ENCODE data around the gene HOXD3. TPM values are rescaled to one million over a fixed set of nuclear protein-coding genes. Genes with fewer than 3 reads are reported as not detected.

Gene HOXD3
- total RNA-seq, 1 experiment from 2014 or later, result not detected

- Histone ChIP-seq H2BK20ac (ENCODE audit: low read depth, low read length, poor library complexity, severe bottlenecking) (no peak overlapping the region), H3K4me1 (ENCODE audit: insufficient read depth, low read length) (no peaks in the 10 kb centered on the region), H3K4ac (ENCODE audit: low read depth, low read length) (no peak overlapping the region), H4K91ac (ENCODE audit: insufficient read length, low read depth, low read length) (no peak overlapping the region), H3K79me1 (ENCODE audit: insufficient read depth, low read depth, low read length, poor library complexity, severe bottlenecking) (no peaks in the 10 kb centered on the region), H3K9me3 (ENCODE audit: control insufficient read depth, low read depth, low read length) (no peaks in the 10 kb centered on the region), H3K23me2 (ENCODE audit: insufficient read length, low read depth, low read length, poor library complexity, severe bottlenecking) (no peaks in the 10 kb centered on the region), H4K8ac (replicated peaks; ENCODE audit: insufficient read length, low read depth, low read length) (no peak overlapping the region), H3K56ac (ENCODE audit: insufficient read length, low read depth, low read length) (no peak overlapping the region), H3K27ac (ENCODE audit: insufficient read length, low read depth, low read length) (no peak overlapping the region), H2BK5ac (ENCODE audit: insufficient read length, low read length) (no peak overlapping the region), H2BK12ac (ENCODE audit: insufficient read length, low read depth, low read length) (no peak overlapping the region), H3K79me2 (ENCODE audit: insufficient read depth, low read length) (no peaks in the 10 kb centered on the region), H3T11ph (ENCODE audit: low read length) (no peak overlapping the region), H2AFZ (ENCODE audit: low read length) (no peak overlapping the region), H4K5ac (ENCODE audit: insufficient read length, low read depth, low read length) (no peak overlapping the region), H2BK15ac (ENCODE audit: low read depth, low read length) (no peak overlapping the region), H3K23ac (ENCODE audit: insufficient read length, low read depth, low read length) (no peak overlapping the region), H3K27me3 (ENCODE audit: insufficient read depth, low read length) (peaks cover 89% of the 10 kb centered on the region), H3K9ac (ENCODE audit: extremely low read depth, insufficient read length, low read length) (no peak overlapping the region), H3K4me2 (ENCODE audit: insufficient read depth, insufficient read length, low read length) (peak overlapping the region; percentile 0), H2AK5ac (ENCODE audit: insufficient read length, low read length) (no peak overlapping the region), H3K18ac (ENCODE audit: insufficient read length, low read depth, low read length) (no peak overlapping the region), H2BK120ac (ENCODE audit: low read depth, low read length, poor library complexity, severe bottlenecking) (no peak overlapping the region), H3K14ac (ENCODE audit: insufficient read depth, low read length) (no peak overlapping the region), H4K20me1 (ENCODE audit: control insufficient read depth, insufficient read depth, insufficient read length) (no peaks in the 10 kb centered on the region)
- peaks cover 4 to 15% of the 10 kb centered on the region in 2 experiments for H3K9me3 Mint-ChIP-seq
- DNase-seq, result peak; percentile 35
- H3K36me3 Mint-ChIP-seq (ENCODE audit: insufficient read depth in 1 of 3, low read depth in 3 of 3), result no peaks in the 10 kb centered on the region; a peak in 2 of 7 replicates
- no peak for TF ChIP-seq CTCF (conservative IDR thresholded peaks at IDR 0.05)
- peak overlapping the region; percentile 45 to 60; a peak in 3 of 5 replicates for H3K4me3 Mint-ChIP-seq
- peaks cover 98% of the 10 kb centered on the region for H3K27me3 Mint-ChIP-seq (ENCODE audit: low read depth)
- no peak overlapping the region for H3K27ac Mint-ChIP-seq
- peaks cover 12 to 14% of the 10 kb centered on the region in 2 experiments for H3K4me1 Mint-ChIP-seq
- no CpG with 5 or more reads among the region's 43 CpGs for WGBS (ENCODE audit: extremely low coverage, insufficient read length, low lambda C conversion rate)
These were observed 27.3 kb upstream of the HOXD3 start for GRCh38 chr2:176129813-176130146.

All from H9 (cell line).